ENCODE data around the gene ZFAND3.

The ZFAND3 gene

GRCh38 chr6:38179300-38179699 is 359.8 kb downstream of the ZFAND3 start:
- no peak overlapping the region for H3K27ac Mint-ChIP-seq
- DNase-seq = no peak
- no peaks in the 10 kb centered on the region for H3K27me3 Mint-ChIP-seq
- no peak overlapping the region for H3K4me3 Mint-ChIP-seq
- H3K4me1 Mint-ChIP-seq = peaks cover 6% of the 10 kb centered on the region
- CTCF ChIA-PET = no interaction called here
- H3K36me3 Mint-ChIP-seq = no peaks in the 10 kb centered on the region
- no peaks in the 10 kb centered on the region for H3K9me3 Mint-ChIP-seq

GRCh38 chr6:38179794-38180430 is 360.4 kb downstream of the ZFAND3 start:
- CTCF ChIA-PET = interaction anchor here (0.6 kb wide), 1 partner anchor 373 kb away, joined by 3 read pairs; no protein-coding TSS in a partner anchor
- no peak overlapping the region for H3K27ac Mint-ChIP-seq

DNA sequence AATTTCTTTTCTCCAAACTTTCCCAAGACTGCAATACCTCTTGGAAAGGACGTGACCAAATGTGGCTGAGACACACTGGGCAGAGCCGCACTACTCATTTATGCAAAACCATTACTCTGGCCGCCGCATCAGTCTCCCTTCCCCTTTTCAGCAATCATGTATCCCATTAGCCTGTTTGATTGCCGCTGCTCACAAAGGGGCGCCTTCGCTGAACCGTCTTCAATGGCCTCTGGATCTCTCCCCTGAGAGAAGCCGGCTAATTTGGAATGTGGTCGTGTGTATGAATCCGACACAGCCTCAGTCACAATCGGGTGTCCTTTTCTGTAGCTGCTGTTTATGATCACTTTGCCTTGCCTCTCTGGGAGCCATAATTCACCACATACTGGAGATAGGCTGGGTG is 361.1 kb downstream of the ZFAND3 start:
- no peak overlapping the region for H3K4me3 Mint-ChIP-seq
- H3K27ac Mint-ChIP-seq = no peak overlapping the region
- no peak for DNase-seq
- H3K27me3 Mint-ChIP-seq = no peaks in the 10 kb centered on the region
- no peaks in the 10 kb centered on the region for H3K9me3 Mint-ChIP-seq
- CTCF ChIA-PET = interaction anchor here (0.6 kb wide), 1 partner anchor 373 kb away, joined by 3 read pairs; no protein-coding TSS in a partner anchor
- H3K36me3 Mint-ChIP-seq = no peaks in the 10 kb centered on the region
- H3K4me1 Mint-ChIP-seq = peaks cover 6% of the 10 kb centered on the region

More at GRCh38 chr6:38179794-38180430, 360.4 kb downstream of the ZFAND3 start:
- Mint-ChIP-seq H3K9me3 (no peaks in the 10 kb centered on the region), H3K4me1 (peaks cover 6% of the 10 kb centered on the region), H3K36me3 (no peaks in the 10 kb centered on the region), H3K4me3 (no peak overlapping the region), H3K27me3 (no peaks in the 10 kb centered on the region)
- no peak for DNase-seq

DNA sequence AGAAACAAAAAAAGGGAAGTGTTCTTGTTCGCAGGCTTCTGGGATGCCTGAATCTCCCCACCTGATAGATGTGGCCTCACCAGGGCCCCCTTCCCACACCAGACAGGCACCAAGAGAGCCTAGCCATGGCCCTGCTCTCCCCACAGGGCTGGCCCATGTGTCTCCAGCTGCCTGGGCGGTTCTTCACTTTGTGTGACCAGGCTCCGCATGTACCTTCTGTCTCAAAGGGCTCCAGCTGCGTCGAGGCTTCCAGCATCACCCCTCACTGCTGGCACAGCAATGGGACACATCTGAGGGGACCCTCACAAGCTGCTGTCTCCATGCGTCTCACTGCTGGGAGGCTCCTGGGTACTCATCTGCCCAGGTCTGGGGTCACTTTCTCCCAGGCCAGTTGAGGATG is 362.9 kb downstream of the ZFAND3 start:
- no peak for DNase-seq
- no peak overlapping the region for H3K4me3 Mint-ChIP-seq
- H3K36me3 Mint-ChIP-seq = no peaks in the 10 kb centered on the region
- H3K27me3 Mint-ChIP-seq = no peaks in the 10 kb centered on the region
- H3K27ac Mint-ChIP-seq = no peak overlapping the region
- H3K9me3 Mint-ChIP-seq = no peaks in the 10 kb centered on the region
- peaks cover 6% of the 10 kb centered on the region for H3K4me1 Mint-ChIP-seq
- CTCF ChIA-PET = no interaction called here

DNA sequence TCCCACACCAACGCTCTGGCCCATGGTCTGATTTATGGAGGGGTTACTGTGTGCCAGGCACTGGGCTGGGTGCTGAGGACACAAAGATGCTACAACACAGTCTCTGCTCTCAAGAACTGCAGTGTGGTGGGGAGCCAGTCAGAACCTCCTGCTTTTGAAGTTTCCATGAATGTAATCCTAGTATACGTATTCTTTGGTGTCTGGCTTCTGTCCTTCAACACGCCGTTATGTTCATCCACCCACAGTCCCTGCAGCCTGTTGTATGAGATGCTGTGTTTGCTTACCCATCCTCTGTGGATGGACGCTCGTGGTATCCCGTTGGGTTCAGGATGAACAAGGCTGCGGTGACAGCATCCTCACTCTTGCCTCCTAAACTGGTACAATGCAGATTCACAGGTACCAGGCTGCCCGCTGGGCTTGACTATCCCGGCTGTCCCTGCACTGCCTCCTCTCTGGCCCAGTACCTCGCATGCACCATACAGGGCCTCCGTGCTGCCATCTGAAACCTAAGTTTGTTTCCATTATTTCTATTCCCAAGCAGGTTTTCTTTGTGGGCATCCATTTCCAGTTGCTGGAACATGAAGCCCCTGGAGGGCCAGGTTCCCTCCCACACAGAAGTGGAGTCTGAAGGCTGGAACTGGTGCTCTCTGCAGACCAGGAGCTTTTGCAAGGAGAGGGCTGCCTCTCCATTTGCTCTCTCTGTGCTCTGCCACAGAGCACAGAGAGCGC is 364.5 kb downstream of the ZFAND3 start:
- no peak overlapping the region for H3K27ac Mint-ChIP-seq

GRCh38 chr6:38184585-38185080 is 365.1 kb downstream of the ZFAND3 start:
- H3K4me1 Mint-ChIP-seq = no peaks in the 10 kb centered on the region
- no peaks in the 10 kb centered on the region for H3K36me3 Mint-ChIP-seq
- no peaks in the 10 kb centered on the region for H3K9me3 Mint-ChIP-seq
- DNase-seq = no peak
- no peak overlapping the region for H3K4me3 Mint-ChIP-seq
- no peak overlapping the region for H3K27ac Mint-ChIP-seq
- CTCF ChIA-PET = no interaction called here
- H3K27me3 Mint-ChIP-seq = no peaks in the 10 kb centered on the region

More for the DNA sequence above, 364.5 kb downstream of the ZFAND3 start:
- H3K9me3 Mint-ChIP-seq = no peaks in the 10 kb centered on the region
- no peak for DNase-seq
- H3K4me3 Mint-ChIP-seq = no peak overlapping the region
- no peaks in the 10 kb centered on the region for H3K36me3 Mint-ChIP-seq
- no peaks in the 10 kb centered on the region for H3K4me1 Mint-ChIP-seq
- H3K27me3 Mint-ChIP-seq = no peaks in the 10 kb centered on the region
- CTCF ChIA-PET = no interaction called here

- Mint-ChIP-seq H3K4me3 (no peak overlapping the region), H3K36me3 (no peaks in the 10 kb centered on the region), H3K27me3 (no peaks in the 10 kb centered on the region), H3K9me3 (no peaks in the 10 kb centered on the region), H3K27ac (no peak overlapping the region), H3K4me1 (no peaks in the 10 kb centered on the region)
- no peak for DNase-seq
- CTCF ChIA-PET = interaction anchor here (1.0 kb wide), 1 partner anchor 309 kb away, joined by 3 read pairs; no protein-coding TSS in a partner anchor
These were observed 365.7 kb downstream of the ZFAND3 start for GRCh38 chr6:38185244-38185643.

DNA sequence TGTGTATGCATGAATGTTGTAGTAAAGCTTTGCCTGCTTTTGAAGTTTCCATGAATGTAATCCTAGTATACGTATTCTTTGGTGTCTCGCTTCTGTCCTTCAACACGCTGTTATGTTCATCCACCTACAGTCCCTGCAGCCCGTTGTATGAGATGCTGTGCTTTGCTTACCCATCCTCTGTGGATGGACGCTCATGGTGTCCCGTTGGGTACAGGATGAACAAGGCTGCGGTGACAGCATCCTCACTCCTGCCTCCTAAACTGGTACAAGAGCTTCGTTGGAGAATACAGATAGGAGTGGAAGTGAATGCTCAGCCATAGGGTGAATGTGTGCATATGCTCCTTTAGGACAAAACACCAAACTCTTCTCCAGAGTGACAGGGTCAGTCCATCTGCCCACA is 366.2 kb downstream of the ZFAND3 start:
- CTCF ChIA-PET = interaction anchor here (1.0 kb wide), 1 partner anchor 308 kb away, joined by 3 read pairs; no protein-coding TSS in a partner anchor
- Mint-ChIP-seq H3K27me3 (no peaks in the 10 kb centered on the region), H3K4me1 (no peaks in the 10 kb centered on the region), H3K36me3 (no peaks in the 10 kb centered on the region), H3K4me3 (no peak overlapping the region), H3K27ac (no peak overlapping the region), H3K9me3 (no peaks in the 10 kb centered on the region)
- DNase-seq = no peak

- Mint-ChIP-seq H3K27ac (no peak overlapping the region), H3K36me3 (no peaks in the 10 kb centered on the region), H3K27me3 (no peaks in the 10 kb centered on the region), H3K9me3 (no peaks in the 10 kb centered on the region), H3K4me3 (no peak overlapping the region), H3K4me1 (no peaks in the 10 kb centered on the region)
- no peak for DNase-seq
- CTCF ChIA-PET = no interaction called here
These were observed 367.8 kb downstream of the ZFAND3 start for GRCh38 chr6:38187325-38187724.

DNA sequence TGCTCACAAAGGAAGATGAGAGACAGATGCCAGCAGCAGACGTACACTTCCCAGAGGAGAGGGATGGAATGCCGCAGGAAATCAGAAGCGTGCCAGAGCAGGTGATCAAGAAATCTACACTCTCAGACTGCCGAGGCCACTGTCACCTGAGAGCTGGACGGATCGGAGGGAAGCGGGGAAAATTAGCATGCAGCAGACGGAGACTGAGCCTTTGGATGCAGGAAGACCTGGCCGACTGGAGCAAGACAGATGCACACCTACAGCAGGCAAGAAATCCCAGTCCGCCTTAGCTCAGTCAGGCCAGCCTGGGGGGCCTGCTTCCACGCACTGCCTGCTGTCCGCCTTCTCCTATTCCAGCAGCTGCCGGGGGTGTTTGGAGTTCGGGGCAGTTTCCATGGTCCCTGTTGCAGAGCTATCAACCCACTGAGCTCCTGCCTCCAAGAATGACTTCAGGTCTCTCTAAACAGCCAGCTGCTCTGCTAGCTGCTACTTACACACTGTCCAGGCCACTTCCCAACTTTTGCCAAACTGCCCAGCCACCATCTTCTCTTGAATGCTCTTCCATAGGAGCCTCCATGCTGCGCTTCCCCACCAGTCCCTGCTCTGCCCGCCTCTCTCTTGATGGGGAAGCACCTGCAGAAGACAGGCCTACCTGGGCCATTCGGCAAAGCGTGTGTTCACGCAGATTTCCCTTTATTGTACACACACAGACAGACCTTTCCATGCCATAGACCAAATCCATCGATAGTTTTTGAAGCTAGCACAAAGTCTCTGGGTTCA is 368.5 kb downstream of the ZFAND3 start:
- Mint-ChIP-seq H3K9me3 (no peaks in the 10 kb centered on the region), H3K4me3 (no peak overlapping the region), H3K36me3 (no peaks in the 10 kb centered on the region), H3K27ac (no peak overlapping the region), H3K27me3 (no peaks in the 10 kb centered on the region), H3K4me1 (no peaks in the 10 kb centered on the region)
- no peak for DNase-seq
- CTCF ChIA-PET = no interaction called here

- H3K4me1 Mint-ChIP-seq = no peaks in the 10 kb centered on the region
- no peak overlapping the region for H3K4me3 Mint-ChIP-seq
- no peaks in the 10 kb centered on the region for H3K9me3 Mint-ChIP-seq
- H3K27me3 Mint-ChIP-seq = no peaks in the 10 kb centered on the region
- H3K27ac Mint-ChIP-seq = no peak overlapping the region
- CTCF ChIA-PET = no interaction called here
- DNase-seq = no peak
- no peaks in the 10 kb centered on the region for H3K36me3 Mint-ChIP-seq
These were observed 369.3 kb downstream of the ZFAND3 start for GRCh38 chr6:38188677-38189335.

GRCh38 chr6:38191418-38191817 is 371.9 kb downstream of the ZFAND3 start:
- CTCF ChIA-PET = no interaction called here
- no peak for DNase-seq
- H3K9me3 Mint-ChIP-seq = no peaks in the 10 kb centered on the region
- H3K4me1 Mint-ChIP-seq = no peaks in the 10 kb centered on the region
- H3K4me3 Mint-ChIP-seq = no peak overlapping the region
- H3K27ac Mint-ChIP-seq = peak overlapping the region; percentile 24
- no peaks in the 10 kb centered on the region for H3K27me3 Mint-ChIP-seq
- H3K36me3 Mint-ChIP-seq = no peaks in the 10 kb centered on the region

DNA sequence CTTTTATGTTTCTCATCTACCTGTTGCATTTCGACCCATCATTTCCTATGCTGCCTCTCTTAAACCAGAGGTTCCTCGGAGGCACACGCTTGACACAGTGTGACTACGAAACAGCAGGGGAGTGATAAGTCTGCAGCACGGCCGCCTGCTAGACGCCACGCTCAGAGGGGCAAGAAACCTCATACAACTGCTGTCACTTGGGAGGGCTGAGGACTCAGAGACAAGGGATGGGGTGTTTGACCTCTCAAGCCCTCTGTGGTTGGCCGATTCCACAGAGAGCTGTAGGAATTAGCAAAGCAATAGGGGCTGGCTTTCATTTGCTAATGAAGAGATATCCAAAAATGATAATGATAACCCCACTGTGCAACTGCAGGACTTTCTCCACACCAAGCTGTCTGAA is 372.5 kb downstream of the ZFAND3 start:
- H3K9me3 Mint-ChIP-seq = no peaks in the 10 kb centered on the region
- no peak overlapping the region for H3K27ac Mint-ChIP-seq
- CTCF ChIA-PET = no interaction called here
- no peak overlapping the region for H3K4me3 Mint-ChIP-seq
- no peaks in the 10 kb centered on the region for H3K27me3 Mint-ChIP-seq
- no peak for DNase-seq
- H3K36me3 Mint-ChIP-seq = no peaks in the 10 kb centered on the region
- no peaks in the 10 kb centered on the region for H3K4me1 Mint-ChIP-seq

- no peak for DNase-seq
- Mint-ChIP-seq H3K27ac (no peak overlapping the region), H3K4me1 (no peaks in the 10 kb centered on the region), H3K4me3 (no peak overlapping the region), H3K9me3 (no peaks in the 10 kb centered on the region), H3K27me3 (no peaks in the 10 kb centered on the region), H3K36me3 (no peaks in the 10 kb centered on the region)
- CTCF ChIA-PET = no interaction called here
These were observed 373.0 kb downstream of the ZFAND3 start for GRCh38 chr6:38192487-38192886.
